HG03175 (cell line): Measurements from ENCODE around the gene IST1.

Experiments
- ATAC-seq: cut with Tn5 transposase; IDR thresholded peaks from one replicate; pipeline ENCODE4 v1.9.1; 2021; ENCODE audit warnings: mild to moderate bottlenecking, moderate library complexity; ENCODE audit not compliant: unreplicated experiment

The IST1 gene

DNA sequence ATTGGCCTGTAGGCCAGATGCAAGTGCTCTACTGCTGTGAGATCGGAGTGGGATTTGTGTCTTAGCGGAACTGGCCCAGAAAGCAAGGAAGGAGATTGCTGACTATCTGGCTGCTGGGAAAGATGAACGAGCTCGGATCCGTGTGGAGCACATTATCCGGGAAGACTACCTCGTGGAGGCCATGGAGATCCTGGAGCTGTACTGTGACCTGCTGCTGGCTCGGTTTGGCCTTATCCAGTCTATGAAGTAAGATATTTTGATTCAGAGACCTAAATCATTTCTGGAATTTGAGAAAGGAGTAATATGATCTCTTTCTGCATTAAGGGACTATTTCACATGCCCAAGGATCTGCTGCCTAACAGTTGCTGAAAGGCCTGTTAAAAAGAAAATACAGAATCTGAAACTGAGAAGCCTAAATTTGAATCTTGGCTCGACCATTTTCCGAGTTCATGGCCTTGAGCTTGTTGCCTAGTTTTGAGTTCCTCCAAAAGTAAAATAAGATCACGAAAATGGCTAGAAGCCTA lies 21.1 kb downstream of the IST1 start:
- ATAC-seq: no peak

DNA sequence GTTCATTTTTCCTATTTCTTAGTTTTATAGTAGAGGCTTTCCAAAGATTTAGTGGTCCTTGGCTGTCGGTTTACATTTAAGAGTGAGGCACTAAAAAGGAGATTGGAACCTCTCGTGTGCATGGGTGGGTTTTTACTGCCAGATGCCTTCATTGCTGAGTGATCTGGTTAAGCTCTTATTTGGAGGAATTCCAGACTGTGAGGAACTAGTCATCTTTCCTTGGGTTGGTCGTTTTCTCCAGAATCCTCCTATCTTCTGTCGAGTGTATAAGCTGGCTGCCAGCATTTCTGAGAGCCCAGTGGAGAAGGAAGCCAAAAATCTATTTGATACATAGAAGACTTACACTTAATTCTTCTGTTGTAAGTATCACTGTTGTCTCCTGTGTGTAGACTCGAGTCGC lies 22.6 kb downstream of the IST1 start:
- no peak for ATAC-seq

GRCh38 chr16:71919035-71919434 lies 23.7 kb downstream of the IST1 start:
- peak; percentile 76 for ATAC-seq

GRCh38 chr16:71920658-71921057 lies 25.3 kb downstream of the IST1 start:
- no peak for ATAC-seq

DNA sequence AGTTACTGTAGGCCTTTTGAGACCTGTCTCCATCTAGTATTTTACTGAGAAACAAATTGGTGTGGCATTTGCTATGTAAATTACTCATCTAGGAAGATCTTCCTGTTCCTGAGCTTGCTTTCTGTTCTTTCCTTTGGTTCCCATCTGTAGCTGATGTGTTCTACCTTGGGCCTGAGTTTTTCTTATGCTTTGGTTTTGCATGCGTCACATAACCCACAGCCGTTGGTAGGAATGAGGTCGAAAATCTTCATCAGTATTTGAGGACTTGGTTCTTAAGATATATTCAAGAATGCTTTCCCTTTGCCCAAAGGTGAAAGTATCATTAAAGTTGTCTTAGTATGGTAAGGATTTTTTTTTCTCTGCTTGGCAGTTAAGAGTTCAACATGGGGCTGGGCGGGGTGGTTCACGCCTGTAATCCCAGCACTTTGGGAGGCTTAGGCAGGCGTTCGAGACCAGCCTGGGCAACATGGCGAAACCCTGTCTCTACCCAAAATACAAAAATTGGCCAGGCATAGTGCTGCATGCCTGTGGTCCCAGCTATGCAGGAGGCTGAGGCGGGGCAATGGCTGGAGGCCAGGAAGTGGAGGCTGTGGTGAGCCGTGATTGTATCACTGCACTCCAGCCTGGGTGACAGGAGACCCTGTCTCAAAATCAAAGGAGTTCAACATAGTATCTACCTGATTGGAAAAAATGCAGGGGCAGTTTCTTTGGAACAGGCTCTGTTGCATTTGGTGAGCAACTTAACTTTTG lies 28.8 kb downstream of the IST1 start:
- ATAC-seq: no peak

DNA sequence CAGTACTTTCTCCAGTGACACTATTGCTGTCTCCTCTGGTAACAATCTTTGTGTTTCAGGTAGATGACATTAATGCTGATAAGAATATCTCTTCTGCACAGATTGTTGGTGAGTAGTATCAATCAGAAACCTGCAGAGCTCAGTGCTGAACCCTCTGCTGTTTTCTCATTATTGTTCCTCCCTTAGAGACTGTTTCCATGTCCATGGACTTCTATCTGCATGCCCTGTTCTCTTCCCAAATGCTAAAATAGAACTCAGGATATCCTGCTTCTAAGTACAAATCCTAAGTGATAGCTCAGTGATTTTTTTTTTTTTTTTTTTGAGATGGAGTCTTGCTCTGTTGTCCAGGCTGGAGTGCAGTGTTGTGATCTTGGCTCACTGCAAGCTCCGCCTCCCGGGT lies 29.4 kb downstream of the IST1 start:
- ATAC-seq: no peak

GRCh38 chr16:71927383-71927782 lies 32.1 kb downstream of the IST1 start:
- no peak for ATAC-seq

- ATAC-seq: no peak
Observed at GRCh38 chr16:71927787-71928186, 32.5 kb downstream of the IST1 start.

- ATAC-seq: no peak
Observed at GRCh38 chr16:71929048-71929447, 33.7 kb downstream of the IST1 start.

DNA sequence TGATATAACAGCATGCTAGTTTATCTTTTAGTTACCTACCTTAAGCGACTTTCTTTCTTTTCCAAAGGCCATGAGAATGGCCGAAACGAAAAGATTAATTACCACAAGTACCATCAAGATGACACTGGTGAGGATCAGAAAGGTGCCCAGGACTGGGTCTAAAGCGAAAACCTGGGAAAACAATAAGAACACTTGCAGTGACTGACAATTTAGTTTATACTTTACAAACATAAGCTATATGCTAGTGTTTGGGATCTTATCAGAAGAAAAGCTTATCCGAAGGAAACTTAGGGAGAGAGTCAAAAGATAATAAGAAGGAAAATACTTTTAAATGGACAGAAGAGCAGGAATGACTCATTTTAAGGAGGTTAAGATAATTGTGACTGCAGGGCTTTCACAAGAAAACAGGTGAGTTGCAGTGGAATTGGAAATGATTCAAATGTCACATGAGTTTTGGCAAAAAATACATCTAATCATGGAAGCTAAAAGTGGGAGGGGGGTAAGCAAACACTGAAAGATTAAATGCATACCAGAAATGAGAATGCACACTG lies 34.8 kb downstream of the IST1 start:
- ATAC-seq: no peak

DNA sequence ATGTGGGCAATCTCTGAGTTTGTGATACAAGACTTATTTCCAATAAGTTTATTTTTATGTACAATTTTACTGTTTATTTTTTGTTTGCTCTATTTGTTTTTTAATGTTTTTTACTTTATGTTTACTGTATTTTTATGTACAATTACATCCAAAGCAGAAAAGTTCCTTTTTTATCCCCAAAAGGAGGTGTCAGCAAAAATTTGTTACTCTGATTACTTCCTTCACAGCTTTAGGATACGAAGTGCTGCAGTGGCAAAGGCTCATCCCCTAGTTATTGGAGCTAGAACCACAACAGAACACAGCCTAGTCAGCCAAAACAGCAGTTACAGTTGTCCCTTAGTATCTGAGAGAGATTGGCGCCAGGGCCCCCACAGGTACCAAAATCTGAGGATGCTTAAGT lies 35.7 kb downstream of the IST1 start:
- no peak for ATAC-seq

- ATAC-seq: no peak
Observed at GRCh38 chr16:71931599-71931998, 36.3 kb downstream of the IST1 start.

GRCh38 chr16:71933017-71933416 lies 37.7 kb downstream of the IST1 start:
- ATAC-seq: no peak

- no peak for ATAC-seq
Observed at GRCh38 chr16:71933913-71934695, 38.8 kb downstream of the IST1 start.

DNA sequence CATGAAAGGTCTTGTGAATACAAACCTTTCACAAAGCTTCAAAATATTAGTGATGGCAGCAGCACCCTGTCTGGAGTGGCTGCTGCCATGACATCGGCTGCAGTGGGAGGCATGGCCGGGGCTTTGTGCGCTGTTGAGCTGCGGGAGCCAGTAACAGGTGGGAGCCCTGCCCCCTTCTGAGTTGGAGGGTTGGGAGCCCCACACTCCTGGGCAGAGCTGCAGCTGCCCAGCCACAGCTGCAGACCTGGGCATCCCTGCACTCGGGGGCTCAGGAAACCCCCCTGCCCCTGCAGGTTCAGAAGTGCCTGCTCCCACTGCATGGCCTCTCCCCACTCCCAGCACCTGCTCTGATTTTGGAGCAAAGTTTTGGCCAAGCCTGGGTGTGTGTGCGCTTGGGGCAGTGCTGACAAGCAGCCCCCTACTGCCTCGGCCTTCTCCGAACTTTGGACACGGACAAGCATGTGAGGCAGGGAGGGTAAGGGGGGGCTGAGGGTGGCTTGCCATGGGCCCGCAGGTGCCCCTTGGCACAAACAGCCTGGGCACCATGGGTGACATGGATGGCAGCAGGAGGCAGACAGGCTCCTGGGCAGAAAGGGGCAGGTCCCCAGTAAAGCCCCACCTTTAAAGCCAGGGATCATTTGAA lies 42.7 kb downstream of the IST1 start:
- no peak for ATAC-seq

GRCh38 chr16:71943887-71944286 lies 48.6 kb downstream of the IST1 start:
- no peak for ATAC-seq

DNA sequence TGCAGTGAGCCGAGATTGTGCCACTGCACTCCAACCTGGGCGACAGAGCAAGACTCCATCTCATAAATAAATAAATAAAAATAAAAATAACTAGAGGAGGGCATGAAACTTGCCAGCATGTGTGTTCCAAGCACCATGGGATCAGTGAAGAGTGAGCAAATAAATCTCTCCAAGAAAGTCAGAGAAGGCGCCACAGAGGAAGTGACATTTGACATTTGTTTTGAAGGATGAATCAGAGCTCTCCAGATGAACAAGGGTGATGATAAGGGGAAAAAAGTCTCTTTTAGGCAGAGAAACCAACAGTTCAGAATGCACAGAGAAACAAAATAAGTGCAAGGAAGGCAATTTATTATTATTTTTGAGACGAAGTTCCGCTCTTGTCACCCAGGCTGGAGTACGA lies 50.3 kb downstream of the IST1 start:
- no peak for ATAC-seq

- no peak for ATAC-seq
Observed at GRCh38 chr16:71952825-71953224, 57.5 kb downstream of the IST1 start.

DNA sequence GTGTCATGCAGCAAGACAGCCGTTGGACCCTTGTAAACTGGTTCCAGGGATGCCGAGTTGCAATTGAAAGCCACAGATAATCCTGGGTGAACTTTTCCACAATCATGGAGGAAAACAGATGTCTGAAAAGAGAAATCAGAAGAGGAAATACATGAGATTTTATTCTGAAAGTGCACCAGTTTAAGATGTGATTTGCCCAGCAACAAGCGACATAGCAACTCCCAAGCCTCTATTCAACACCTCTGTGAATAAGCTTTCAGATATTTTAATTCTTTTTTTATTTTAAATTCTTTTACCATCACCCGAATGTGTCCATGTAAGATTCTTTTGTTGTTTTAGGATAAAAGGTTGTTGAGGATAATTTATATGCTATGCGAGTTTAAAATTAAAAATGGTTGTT lies 58.8 kb downstream of the IST1 start:
- no peak for ATAC-seq

- ATAC-seq: no peak
Observed at GRCh38 chr16:71954699-71955195, 59.4 kb downstream of the IST1 start.

- ATAC-seq: no peak
Observed at GRCh38 chr16:71956486-71956885, 61.2 kb downstream of the IST1 start.
